Gastroesophageal sphincter (tissue), 3 donors: Measurements from ENCODE around the gene DIAPH3.

Experiments used
- CTCF ChIP-seq, 4 experiments: fragments of 200-600 bp in 2 of 4; fragments of 450-650 bp in 2 of 4; sonication (generic) in 1 of 4; IDR thresholded peaks; one replicate each; pipeline ENCODE4 v1.5.1; 2017 to 2019; ENCODE audit warnings: antibody characterized with exemption in 4 of 4, mild to moderate bottlenecking in 2 of 4, moderate library complexity in 2 of 4
- EP300 ChIP-seq: sonication (generic); formaldehyde crosslinking; IDR thresholded peaks from one replicate; pipeline ENCODE4 v1.6.1; 2017; ENCODE audit warnings: antibody characterized with exemption, mild to moderate bottlenecking
- POLR2A ChIP-seq, 2 donors: fragments of 450-650 bp; IDR thresholded peaks; one replicate each; pipeline ENCODE4 v1.6.1; 2017; ENCODE audit warnings: antibody characterized with exemption in 2 of 2, mild to moderate bottlenecking in 2 of 2, moderate library complexity in 1 of 2
- POLR2AphosphoS5 ChIP-seq: sonication (generic); formaldehyde crosslinking; IDR thresholded peaks from one replicate; pipeline ENCODE4 v1.6.1; 2017; ENCODE audit warnings: antibody characterized with exemption

GRCh38 chr13:60032851-60033250 is 130.9 kb downstream of the DIAPH3 start:
- no peak for TF ChIP-seq CTCF (IDR thresholded peaks at IDR 0.05)
- TF ChIP-seq EP300: no peak
- no peak for TF ChIP-seq POLR2A (IDR thresholded peaks at IDR 0.05)
- no peak for TF ChIP-seq POLR2AphosphoS5
